ENCODE data around the gene KY.

The KY gene

DNA sequence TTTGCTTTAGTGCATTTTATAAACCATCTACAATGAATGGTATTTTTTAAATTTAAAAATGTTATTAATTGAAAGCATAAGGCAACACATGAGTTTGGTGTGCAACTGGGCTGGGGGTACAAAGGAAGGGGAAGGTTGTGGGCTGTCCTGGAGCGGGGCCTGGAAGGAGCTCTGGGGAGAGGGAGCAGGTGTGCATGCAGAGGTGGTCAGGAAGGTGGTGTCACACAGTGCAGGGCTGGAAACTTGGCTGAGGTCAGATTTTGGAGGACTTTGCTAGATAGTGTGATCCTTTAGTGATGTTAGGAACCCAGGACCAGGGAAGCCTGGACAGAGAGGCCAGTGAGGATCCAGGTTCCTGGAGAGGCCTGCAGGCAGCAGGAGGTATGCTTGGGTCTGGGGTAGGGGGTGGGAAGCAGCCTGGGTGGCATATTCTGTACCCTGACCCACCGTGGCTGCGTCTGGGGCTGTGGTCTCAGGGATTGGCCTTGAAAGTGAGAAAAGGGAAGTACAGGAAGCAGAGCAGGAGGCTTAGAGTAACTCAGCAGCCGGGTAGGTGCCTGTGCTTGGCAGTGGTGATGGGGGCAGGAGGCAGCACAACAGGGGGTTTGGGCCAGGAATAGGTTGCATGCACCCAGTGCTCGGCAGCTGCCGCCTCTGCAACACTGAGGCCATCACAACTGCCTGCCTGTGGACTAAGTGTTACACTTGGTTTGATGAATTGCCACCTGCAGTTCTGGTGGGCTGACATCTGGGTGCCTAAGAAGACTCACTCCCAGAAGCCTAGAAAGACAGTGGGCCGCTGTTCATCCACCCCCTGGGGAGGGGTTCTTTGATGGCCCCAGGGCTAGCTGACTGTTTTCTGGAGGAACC lies 33.0 kb downstream of the KY start:
- no peak for DNase-seq

DNA sequence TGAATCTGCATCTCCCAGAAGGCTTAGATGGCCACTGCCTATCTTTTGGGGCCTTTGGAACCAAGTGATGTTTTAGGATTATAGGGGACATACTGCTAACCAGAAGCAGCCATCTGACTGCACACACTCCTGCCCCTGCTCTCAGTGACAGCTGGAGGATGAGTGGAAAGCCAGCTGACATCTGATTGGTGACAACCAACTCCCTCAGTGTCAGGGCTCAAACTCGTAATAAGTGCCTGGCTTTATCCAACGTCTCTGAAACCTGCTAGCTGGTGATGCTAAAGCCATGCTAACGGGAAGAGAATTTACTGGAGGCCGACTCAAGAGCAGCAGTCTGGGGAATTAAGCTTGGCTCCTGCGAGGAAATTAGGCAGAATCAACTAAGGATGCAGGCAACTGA lies 35.1 kb downstream of the KY start:
- no peak for DNase-seq

DNA sequence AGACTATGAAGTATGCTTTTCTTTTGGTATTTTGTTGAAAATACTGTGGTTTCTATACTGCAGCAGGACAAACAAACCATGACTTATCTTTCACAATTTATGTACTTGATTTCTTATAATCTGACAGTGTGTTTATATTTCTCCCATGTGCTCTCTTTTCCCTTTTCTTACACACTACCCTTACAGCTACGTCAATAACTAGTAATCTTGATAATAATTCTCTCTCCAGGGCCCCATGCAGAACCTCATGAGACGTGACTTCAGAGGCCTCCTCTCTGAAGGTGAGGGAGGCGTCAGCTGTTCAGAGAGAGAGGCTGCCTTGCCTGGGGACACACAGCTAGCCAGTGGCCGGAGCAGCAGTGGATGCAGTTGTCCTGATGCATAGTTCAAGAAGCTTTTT lies 35.9 kb downstream of the KY start:
- no peak for DNase-seq

DNA sequence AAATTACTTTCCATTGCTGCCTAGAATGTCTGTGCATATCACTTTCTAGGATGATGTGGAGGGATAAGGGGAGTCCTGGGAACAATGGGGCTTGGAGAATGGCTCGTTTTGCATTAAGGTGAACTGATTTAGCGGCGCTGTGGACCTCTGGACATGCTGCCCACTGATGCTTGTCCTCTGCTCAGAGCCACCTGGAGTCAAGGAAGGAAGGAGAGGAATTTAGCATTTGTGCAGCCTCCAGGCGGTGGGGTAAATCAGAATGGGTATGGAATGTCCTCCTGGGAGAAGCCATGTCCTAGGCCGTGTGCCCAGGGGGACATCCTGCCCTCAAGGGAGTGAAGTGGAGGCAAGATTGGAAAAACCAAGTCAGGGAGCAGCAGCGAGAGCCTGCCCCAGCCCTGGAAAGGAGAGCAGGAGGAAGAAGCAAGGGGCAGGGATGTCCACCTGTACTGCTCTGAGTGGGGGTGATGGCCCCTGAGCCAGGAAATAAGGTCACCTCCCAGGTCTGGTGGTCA lies 37.8 kb downstream of the KY start:
- no peak for DNase-seq

DNA sequence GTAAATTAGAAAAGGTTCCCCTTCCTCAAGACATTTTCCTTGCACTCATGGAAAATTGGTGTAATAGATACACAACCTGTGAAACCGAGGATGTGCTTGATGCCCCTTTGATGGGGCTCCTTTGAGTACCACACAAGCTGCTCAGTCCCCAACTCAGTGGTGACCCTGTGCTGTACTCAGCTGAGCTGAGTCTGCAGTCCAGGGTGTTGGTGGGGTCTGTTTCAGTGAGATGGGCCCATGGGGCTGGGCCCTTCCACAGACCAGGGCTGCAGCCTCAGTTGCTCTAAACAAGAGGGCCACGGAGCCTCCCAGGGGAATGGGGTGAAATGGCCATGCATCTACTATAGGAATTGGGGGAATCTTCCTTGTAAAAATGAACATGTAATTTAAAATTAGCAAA lies 39.3 kb downstream of the KY start:
- no peak for DNase-seq

DNA sequence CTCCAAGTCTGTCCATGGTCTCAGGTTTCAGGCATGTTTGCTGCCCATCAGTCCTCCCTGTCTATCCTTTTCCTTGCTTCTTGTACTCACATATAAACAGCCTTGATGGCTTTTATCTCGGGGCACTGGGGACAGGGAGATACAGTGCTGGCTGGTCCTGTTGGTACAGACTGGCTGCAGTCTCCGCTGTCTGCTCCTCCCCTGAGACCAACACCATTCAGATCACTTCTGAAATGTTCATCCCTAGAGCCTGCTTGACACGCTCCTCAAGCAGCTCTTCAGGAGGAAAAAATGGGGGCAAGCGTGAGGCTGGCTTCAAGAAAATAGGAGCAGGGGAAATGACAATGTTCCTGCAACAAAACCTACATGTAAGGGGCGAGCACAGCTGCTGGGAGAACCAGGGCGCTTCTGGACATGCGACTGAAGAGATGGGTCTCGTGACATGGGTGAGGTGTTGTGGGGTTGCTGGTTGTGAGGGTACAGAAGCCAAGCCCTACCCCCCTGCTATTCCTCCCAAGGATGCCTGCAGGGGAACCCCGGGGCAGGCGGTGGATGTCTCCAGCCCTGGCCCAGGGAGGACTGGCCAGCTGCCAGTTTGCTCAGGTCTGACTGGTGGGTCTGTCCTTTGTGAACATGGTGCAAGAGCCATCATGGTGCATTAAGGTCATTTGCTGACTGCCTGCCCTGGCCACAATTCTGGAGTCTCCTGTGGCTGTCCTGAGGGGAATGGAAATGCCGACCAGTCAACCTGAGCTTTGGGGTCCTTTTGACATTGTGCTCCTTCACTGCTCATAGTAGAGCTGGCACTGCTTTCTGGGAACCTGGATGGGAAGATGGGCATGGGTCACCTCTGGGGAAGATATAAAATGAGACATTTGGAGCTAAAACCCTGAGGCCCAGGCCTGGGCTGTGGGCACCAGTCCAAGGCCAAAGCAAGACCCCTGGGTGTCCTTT lies 40.1 kb downstream of the KY start:
- no peak for DNase-seq

DNA sequence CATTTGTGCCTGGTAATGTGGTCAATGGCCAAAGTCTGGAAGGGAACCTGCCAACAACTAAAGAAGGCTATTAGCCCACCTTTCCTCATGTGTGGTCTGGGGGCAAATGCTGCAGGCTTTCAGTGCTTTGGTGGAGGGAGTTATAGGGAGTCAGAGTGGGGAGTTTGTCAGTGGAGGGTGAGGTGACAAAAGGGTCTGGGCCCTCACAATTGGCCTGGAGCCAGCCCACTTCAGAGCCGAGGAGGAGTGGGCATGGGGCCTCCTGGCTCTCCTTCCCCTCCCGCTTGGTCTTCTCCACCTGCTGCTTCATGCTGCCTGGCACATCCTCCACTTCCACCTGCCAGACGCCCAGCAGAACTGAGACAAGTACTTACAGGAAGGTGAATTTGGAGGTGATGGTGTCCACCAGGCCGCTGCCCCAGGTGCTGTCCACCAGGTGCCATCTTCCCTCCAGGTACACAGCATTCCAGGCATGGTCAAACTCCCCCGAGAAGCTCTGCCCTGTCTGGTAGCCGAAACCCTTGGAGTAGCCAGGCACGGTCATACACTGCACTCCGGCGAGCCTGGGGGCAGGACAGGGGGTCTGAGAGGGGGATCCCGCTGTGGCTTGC lies 40.9 kb downstream of the KY start:
- no peak for DNase-seq

DNA sequence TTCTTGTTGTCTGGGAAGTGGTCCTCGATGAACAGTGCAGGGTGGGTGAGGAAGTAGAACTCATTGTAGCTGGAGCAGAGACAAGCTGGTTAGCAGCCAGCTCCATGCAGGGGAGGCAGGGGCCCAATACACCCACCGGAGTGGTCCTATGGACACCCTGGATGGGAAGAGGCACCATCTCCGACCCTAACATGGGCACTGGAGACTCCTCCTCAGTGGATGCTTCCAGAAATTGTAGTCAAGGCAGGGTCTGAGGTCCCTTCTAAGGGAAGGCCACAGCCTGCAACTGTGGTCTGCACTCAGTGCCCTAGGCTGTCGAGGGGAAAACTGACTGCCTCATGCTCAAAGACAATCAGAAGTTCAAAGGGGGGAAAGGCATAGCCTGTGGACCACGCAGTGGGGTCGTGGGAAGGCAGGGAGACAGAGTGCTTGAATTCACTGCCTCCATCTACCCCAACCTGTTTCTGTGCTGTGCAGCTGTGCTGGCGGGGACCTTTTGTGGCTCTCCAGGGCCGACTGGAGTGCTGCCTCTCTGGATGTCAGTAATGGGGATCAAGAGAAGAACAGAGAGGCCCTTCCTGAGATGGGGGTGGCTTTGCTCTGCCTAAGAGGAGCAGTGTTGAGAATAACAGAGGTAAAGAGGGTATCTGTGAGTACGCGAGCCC lies 41.9 kb downstream of the KY start:
- no peak for DNase-seq

DNA sequence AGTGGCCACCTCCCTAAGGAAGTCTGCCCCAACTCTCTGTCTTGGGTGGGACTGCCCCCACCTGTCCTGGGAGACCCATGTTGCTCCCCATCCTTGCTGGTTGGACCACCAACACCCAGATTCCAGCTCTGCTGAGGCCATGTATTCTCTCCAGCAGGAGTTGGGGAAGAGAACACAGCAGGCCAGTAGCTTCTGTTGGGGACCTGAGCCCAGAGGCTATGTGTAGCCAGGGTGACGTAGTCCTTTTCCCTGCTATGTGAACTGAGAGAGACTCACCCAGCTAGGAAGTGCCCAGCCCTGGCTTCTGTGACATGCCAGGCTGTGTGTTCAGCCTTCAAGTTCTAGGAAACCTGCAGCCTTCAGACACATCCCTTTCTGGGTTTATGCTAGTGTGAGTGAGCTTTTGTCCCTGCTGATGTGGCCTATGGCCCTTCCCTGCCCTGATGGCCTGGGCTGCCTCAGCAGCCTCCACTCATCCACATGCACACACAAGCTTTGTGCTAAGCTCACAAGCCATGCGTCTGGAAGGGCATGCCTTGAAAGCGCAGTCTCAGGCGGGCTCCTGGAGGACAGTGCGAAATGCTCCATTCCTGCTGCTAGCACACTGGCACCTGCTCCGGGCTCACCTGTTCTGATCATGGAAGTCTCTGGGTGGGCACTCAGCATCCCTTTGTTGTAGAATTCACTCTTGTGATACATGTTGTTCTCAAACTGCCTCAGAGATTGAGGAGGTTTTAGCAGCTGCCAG lies 42.6 kb downstream of the KY start:
- no peak for DNase-seq

DNA sequence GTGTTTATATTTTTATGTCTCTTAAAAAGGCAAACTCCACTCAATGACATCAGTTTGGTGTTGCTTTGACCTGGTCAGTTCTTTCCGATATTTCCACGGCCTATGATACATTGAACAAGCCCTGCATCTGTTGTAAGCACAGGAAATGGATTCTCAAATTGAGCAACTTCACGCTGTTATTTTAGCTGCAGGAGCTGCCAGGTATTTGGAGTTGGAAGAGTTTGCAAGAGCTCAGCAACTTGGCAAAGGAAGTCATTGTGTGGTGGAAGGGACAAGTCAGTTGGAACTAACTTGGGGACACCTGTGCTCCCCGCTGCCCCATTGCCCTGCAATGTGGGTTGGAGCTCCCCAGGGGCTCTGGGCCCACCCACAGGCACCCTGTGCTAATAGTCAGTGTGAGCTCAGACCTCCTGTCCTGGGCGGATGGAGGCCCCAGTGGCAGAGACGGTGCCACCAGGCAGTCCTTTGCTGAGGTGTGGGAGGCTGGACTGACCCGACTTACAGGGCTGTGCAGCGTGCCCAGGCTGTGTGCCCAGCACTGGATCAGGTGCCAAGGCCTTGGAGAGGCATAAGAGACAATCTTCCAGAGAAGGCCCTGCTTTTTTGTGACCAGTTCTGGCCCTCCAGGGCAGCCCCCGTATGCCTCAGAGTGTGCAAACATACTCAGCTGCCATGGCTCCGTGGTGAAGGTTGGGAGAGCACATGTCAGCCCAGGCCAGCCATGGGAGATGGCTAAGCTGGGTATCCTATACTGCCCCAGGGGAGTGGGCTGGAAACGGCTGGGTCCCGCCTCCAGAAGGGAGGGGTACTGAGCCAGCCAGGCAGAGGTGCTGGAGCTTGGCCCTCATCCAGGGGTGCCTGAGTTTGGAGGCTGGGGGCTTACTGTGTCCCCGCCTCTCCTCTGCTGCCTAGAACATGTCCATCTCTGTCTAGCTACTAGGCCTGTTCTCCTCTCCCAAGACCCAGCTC lies 43.5 kb downstream of the KY start:
- no peak for DNase-seq

DNA sequence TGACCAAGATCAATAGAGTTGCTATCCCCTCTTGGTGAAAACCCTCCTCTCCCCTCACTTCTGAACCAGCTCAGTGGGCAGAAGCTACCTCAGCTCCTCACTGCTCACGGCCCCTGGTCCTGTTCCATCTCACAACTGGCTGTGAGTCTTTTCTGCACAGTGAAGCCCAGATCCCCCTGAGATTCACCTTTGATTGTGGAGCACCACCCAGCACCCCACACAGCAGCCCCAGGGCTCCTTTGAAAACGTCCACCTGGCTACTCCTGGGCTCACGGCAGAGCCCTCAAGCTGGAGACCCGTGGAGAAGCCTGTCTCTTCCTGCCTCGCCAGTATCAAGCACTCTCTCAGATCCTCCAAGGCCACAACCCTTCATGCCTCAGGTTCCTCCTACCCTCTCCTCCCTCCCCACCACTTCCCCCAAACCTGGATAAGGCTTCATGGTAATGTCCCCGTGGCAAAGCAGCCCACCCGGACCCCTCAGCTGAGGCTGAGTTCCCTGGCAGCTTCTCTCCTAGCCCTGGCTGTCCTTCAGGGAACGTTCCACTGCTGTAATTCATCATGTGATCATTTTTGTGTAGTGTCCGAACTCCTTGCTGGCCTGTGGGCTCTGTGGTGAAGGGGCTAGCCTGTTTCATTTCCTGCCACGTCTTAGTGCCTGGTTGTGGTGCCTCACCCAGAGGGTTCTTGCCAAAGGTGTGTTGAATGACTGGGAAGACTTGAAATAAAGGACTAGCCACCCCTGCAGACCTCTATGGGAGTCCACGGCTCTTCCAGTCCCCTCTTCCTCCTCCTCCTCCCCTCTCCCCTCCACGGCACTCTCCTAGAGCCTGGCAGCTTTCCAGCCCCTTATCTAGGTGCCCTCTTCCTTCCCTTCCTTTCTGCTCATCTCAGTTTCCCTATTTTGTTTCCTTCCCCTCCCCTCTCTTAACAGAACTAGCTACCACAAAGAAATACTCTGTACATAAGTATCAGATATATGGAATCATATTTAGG lies 44.5 kb downstream of the KY start:
- peak; percentile 69 for DNase-seq

DNA sequence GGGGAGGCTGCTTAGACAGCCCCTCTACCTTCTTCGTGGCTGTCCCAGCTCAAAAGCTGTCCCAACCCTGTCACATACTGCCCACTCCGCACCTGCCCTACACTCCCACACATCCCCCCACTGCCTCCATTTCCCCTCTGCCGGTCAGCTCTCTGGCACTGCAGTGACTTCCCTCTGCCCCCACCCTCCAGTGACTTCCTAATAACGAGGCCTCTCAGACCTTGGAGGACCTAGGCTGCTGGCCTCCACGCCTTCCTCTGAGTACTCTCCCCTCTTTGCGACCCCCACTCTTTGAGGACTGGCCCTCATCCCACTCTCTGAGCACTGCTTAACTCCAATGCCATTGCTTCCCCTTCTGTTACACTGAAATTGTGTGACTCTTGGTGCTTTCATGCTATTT lies 45.3 kb downstream of the KY start:
- no peak for DNase-seq

DNA sequence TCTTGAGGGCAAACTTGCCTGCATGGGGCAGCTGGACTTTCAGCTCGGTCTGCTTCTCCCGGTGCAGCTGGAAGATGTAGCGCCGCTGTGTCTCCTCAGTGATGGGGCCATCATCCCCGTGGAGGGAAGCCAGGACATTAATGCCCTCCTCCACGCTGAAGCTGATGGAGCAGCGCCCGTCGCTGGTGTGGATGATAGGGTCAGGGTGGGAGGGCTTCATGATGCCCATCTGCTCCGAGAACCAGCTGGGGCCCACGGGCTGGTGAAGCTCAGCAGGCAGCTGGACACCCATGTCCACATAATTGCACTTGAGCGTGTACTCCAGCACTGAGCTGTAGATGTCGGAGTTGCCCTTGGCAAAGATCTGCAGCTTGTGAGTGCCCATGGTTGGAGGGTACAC lies 46.9 kb downstream of the KY start:
- DNase-seq: no peak

DNA sequence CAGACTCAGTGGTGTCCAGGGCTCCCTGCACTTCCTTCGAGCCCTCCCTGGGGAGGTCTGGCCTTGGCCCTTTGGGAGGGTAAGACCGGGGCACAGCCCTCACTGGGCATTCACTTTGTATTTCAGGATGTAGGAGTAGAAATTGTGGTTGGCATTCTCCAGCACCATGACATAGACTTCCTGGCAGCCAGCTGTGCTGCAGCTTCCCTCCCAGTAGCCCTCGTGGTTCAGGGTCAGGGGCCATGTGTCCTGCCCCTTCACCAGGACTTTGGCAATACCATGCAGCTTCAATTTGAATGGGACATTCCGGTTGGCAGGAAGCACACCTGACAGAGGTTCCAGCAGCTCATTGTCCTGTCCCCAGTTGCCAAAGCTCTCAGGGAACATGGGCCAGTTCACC lies 47.3 kb downstream of the KY start:
- no peak for DNase-seq

DNA sequence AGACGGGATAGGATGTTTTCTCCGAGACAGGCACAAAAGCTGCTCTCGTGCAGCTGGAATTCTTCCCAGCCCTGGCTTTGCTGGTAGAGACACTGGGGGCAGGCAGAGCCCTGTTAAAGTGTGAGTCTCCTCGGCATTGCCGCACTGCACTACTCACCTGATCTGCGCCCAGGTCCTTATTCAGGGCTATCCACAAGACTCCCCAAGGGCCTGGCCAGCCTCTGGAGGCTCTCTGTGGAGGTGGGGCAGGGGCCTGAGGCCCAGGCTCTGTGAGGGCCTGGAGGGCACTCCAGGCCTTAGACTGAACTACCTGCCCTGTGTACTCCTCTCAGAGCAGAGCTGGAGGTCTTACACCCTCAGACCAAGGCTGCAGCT lies 48.4 kb downstream of the KY start:
- no peak for DNase-seq

DNA sequence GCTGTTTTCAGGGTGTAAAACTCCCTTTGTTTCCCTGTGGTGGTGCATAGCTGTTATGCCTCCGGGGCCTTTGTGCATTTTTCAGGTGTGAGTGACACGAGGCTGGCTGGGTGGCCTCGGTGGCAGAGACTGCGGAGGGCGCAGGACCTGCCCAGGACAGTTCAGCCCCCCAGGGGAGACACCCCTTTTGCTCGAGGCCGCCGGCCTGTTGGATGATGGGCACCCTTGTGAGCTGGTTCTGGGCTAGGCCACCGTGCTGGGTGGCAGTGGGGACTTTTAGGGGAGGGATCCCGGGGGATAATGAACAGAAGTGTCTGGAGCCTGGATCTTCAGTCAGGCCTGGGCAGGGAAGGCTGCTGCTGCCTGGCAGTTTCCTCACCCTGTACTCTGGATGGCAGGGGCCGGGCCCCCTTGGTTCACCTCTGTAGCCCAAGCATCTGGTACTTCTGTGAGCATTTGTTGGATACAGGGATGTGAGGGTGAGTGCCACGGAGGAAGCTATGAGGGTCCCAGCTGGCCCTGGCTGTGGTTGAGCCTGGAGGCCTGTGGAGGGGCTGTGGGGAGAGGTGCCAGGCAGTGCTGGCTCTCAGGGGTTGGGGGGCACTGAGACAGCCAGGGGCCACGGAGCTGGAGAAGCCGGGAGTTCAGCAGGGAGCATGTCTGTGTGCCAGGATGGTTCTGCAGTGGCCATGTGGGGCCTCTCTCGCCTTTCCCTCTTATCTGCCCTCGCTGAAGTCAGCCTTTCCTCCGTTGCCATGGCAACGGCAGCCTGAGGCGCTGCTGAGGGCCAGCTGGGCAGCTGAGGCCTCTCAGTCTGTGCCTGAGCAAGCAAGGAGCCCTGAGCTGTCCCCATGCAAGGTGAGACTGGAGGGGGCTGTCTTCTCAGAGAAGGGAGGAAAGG lies 49.0 kb downstream of the KY start:
- peak; percentile 72 for DNase-seq

DNA sequence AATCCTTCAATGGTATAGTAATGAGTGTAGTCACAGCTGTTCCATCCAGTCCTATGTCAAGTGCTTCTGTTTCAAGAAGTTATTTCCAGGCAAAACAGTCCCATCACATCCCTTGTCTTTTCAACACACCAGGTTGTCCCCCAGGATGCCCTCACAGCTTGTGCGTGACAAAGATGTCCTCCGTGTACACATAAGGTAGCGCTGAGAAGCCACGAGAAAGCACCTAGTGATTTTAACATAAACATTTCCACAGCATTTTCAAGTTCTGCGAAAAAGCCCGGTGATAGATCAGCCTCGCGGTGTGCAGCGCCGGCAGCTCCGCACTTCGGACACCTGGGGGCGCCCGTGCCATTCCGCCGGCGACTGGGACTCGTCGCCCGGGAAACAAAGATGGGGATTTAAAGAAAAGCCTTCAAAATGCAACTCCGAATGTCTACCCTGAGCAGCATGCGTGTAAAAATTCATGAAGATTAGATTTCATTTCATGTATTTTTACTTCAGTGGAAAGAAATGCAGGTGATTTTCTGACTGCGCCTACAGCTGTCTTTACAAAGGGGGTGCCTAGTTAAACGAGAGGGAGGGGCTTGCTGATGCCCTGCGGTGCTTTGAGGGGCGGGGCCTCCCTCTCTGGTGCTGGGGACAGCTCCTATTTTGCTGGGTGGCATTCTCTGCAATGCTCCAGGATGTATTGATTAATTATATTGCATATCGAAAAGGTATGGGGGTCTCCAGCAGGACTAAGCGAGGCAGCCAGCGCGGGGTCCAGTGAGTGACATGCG lies 49.9 kb downstream of the KY start:
- DNase-seq: peak; percentile 79

DNA sequence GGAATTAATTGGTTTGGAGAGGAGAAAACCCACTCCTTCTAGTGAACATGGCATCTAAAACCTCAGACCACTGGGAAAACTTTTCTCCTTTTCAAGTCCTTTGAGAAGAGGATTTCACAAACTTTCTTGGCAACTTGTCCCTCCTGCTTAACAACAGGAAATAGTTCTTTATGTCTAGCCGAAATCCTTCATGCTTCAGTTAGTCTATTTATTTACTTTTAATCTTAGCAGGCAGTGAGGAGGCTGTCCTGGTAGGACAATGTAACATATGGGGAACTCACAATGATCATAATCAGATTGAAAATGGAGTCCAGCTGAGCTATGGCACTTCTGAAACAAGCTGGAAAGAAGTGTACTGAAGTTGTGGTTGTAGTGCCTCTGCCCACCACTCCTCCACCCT lies 50.6 kb downstream of the KY start:
- DNase-seq: no peak

Data from OCI-M1 (cell line).